Common myeloid progenitor, CD34-positive (primary cell): ENCODE measurements around the gene FYB1.
A peak's percentile ranks its signal among the peaks of the same experiment; 100 is the strongest.
"Not testable (repeated sequence)": the region's sequence is repeated elsewhere in the genome, so short reads cannot be mapped to it uniquely, and the experiment has no call there.

Source experiments
- CTCF ChIA-PET: fragments of 350-600 bp; sonication (Branson Sonifier 250); formaldehyde crosslinking; loops from one replicate; lab custom pipeline; 2021; ENCODE audit warnings: antibody characterized with exemption; lab: Charles Lee
- POLR2A ChIA-PET: fragments of 350-600 bp; sonication (Branson Sonifier 250); formaldehyde crosslinking; loops from one replicate; lab custom pipeline; 2021; ENCODE audit warnings: antibody characterized with exemption; lab: Charles Lee
- DNase-seq, 3 donors: peaks; one replicate each; pipeline versions ENCODE4 v3.0.0 to v3.0.0-alpha.2; 2013
- H3K27ac ChIP-seq, 2 experiments: 1 replicate in 1 of 2; 2 replicates in 1 of 2; pipeline ENCODE4 v1.7.0; 2013; ENCODE audit warnings: inconsistent platforms in 2 of 2, low read length in 2 of 2, mild to moderate bottlenecking in 2 of 2, low read depth in 1 of 2, moderate library complexity in 1 of 2; ENCODE audit not compliant: severe bottlenecking in 2 of 2, insufficient read depth in 1 of 2, poor library complexity in 1 of 2
- H3K27me3 ChIP-seq, 5 experiments: replicated peaks in 2 of 5; 1 replicate in 3 of 5; 2 replicates in 2 of 5; pipeline versions ENCODE4 v1.6.1 to v1.7.0; 2013; ENCODE audit warnings: low read length in 4 of 5, mild to moderate bottlenecking in 2 of 5, moderate library complexity in 2 of 5, inconsistent platforms in 1 of 5; ENCODE audit not compliant: insufficient read depth in 5 of 5, control insufficient read depth in 4 of 5
- H3K36me3 ChIP-seq, 4 experiments: 1 replicate in 2 of 4; 2 replicates in 2 of 4; pipeline versions ENCODE4 v1.6.1 to v1.7.0; 2013; ENCODE audit warnings: low read length in 3 of 4, control low read depth in 1 of 4, mild to moderate bottlenecking in 1 of 4; ENCODE audit not compliant: control insufficient read depth in 4 of 4, insufficient read depth in 4 of 4
- H3K4me1 ChIP-seq, 4 experiments: 1 replicate in 3 of 4; 2 replicates in 1 of 4; pipeline versions ENCODE4 v1.6.1 to v1.7.1; 2013; ENCODE audit warnings: low read length in 3 of 4, mild to moderate bottlenecking in 3 of 4, control low read depth in 1 of 4, inconsistent platforms in 1 of 4, moderate library complexity in 1 of 4; ENCODE audit not compliant: control insufficient read depth in 4 of 4, insufficient read depth in 4 of 4; ENCODE audit errors: control extremely low read depth in 1 of 4
- H3K4me3 ChIP-seq, 7 experiments: 1 replicate in 4 of 7; 2 replicates in 3 of 7; pipeline versions ENCODE4 v1.5.1 to v1.7.0; 2013; ENCODE audit warnings: mild to moderate bottlenecking in 7 of 7, low read length in 6 of 7, moderate library complexity in 6 of 7, inconsistent platforms in 2 of 7, low read depth in 2 of 7, control low read depth in 1 of 7; ENCODE audit not compliant: insufficient read depth in 4 of 7, control insufficient read depth in 1 of 7; ENCODE audit errors: extremely low read depth in 1 of 7
- H3K9me3 ChIP-seq, 5 experiments: 1 replicate in 4 of 5; 2 replicates in 1 of 5; pipeline versions ENCODE4 v1.6.1 to v1.7.1; 2013; ENCODE audit warnings: low read length in 4 of 5, mild to moderate bottlenecking in 2 of 5, inconsistent platforms in 1 of 5, low read depth in 1 of 5, moderate library complexity in 1 of 5; ENCODE audit not compliant: control insufficient read depth in 4 of 5, insufficient read depth in 2 of 5; ENCODE audit errors: control extremely low read depth in 1 of 5
- WGBS: methylation state at CpG from one replicate; pipeline ENCODE4 v1.1.5; 2013; ENCODE audit not compliant: insufficient coverage; 5-methylcytosine and 5-hydroxymethylcytosine counted together

Gene FYB1

GRCh38 chr5:39223565-39224156, 4.3 kb upstream of the FYB1 start:
- peaks cover 7 to 47% (median 17%) of the 10 kb centered on the region in 4 experiments for H3K4me1 ChIP-seq
- no peak overlapping the region for H3K27ac ChIP-seq
- H3K36me3 ChIP-seq = no peaks in the 10 kb centered on the region
- POLR2A ChIA-PET = no interaction called here
- WGBS = 95% methylated on average over 3 of the region's 3 CpGs
- H3K9me3 ChIP-seq = no peaks in the 10 kb centered on the region
- CTCF ChIA-PET = interaction anchor here (0.6 to 1.9 kb wide), 5 partner anchors 8 to 74 kb away, joined by 3 to 10 read pairs (median 3); no protein-coding TSS in a partner anchor
- H3K27me3 ChIP-seq = no peaks in the 10 kb centered on the region
- no peak for DNase-seq
- no peak overlapping the region for H3K4me3 ChIP-seq

- H3K36me3 ChIP-seq, H3K27ac ChIP-seq, DNase-seq, H3K4me3 ChIP-seq, H3K27me3 ChIP-seq, H3K9me3 ChIP-seq, POLR2A ChIA-PET: not testable (repeated sequence)
- CTCF ChIA-PET = interaction anchor here (1.4 to 2.0 kb wide), 3 partner anchors 9 to 323 kb away, joined by 3 to 13 read pairs (median 4); no protein-coding TSS in a partner anchor
- H3K4me1 ChIP-seq = peaks cover 8 to 65% (median 23%) of the 10 kb centered on the region in 4 experiments
- 91% methylated on average over 4 of the region's 5 CpGs for WGBS
These were observed 2.3 kb upstream of the FYB1 start for GRCh38 chr5:39221671-39222070.

GRCh38 chr5:39220280-39221030, 1.1 kb upstream of the FYB1 start:
- POLR2A ChIA-PET = interaction anchor here (0.6 kb wide), 1 partner anchor 353 kb away, joined by 3 read pairs; no protein-coding TSS in a partner anchor
- Histone ChIP-seq H3K27me3 (no peaks in the 10 kb centered on the region), H3K4me3 (no peak overlapping the region), H3K36me3 (no peaks in the 10 kb centered on the region), H3K4me1 (peaks cover 8 to 62% (median 23%) of the 10 kb centered on the region in 4 experiments), H3K27ac (no peak overlapping the region), H3K9me3 (no peaks in the 10 kb centered on the region)
- CTCF ChIA-PET = interaction anchor here (1.4 to 4.8 kb wide), 6 partner anchors 9 to 63 kb away, joined by 4 to 90 read pairs (median 6); no protein-coding TSS in a partner anchor
- DNase-seq = no peak
- WGBS = 96% methylated on average over 3 of the region's 4 CpGs

GRCh38 chr5:39218482-39219402, 621 bp downstream of the FYB1 start:
- H3K9me3 ChIP-seq = no peaks in the 10 kb centered on the region
- 65% methylated on average over 6 of the region's 8 CpGs for WGBS
- ChIA-PET CTCF (interaction anchor here (0.6 to 4.8 kb wide), 32 partner anchors 8 to 206 kb away, joined by 3 to 90 read pairs (median 5); partner anchors contain the start of gene DAB2), POLR2A (no interaction called here)
- H3K4me3 ChIP-seq = peak overlapping the region in 5 of 7 experiments; percentile 8 to 50 (median 36)
- peaks cover 14 to 49% (median 21%) of the 10 kb centered on the region in 4 experiments for H3K4me1 ChIP-seq
- no peak overlapping the region for H3K27ac ChIP-seq
- DNase-seq = peak in 2 of 3 donors; percentile 36 to 48
- H3K27me3 ChIP-seq = no peaks in the 10 kb centered on the region
- H3K36me3 ChIP-seq = no peaks in the 10 kb centered on the region

GRCh38 chr5:39217365-39218281, 1.7 kb downstream of the FYB1 start:
- Histone ChIP-seq H3K4me3 (peak overlapping the region in 1 of 7 experiments; percentile 47), H3K27ac (no peak overlapping the region), H3K9me3 (no peaks in the 10 kb centered on the region), H3K4me1 (peaks cover 14 to 41% (median 20%) of the 10 kb centered on the region in 4 experiments), H3K27me3 (no peaks in the 10 kb centered on the region), H3K36me3 (no peaks in the 10 kb centered on the region)
- DNase-seq = peak; percentile 76 to 92 (median 89)
- POLR2A ChIA-PET = no interaction called here
- 56% methylated on average over 8 of the region's 16 CpGs for WGBS
- CTCF ChIA-PET = interaction anchor here (0.5 to 4.8 kb wide), 38 partner anchors 9 to 331 kb away, joined by 3 to 90 read pairs (median 4); partner anchors contain the start of gene DAB2

GRCh38 chr5:39216631-39217030, 2.7 kb downstream of the FYB1 start:
- POLR2A ChIA-PET = no interaction called here
- no peak for DNase-seq
- H3K36me3 ChIP-seq = no peaks in the 10 kb centered on the region
- peaks cover 14 to 46% (median 23%) of the 10 kb centered on the region in 4 experiments for H3K4me1 ChIP-seq
- H3K27ac ChIP-seq = no peak overlapping the region
- CTCF ChIA-PET = interaction anchor here (0.8 to 4.8 kb wide), 23 partner anchors 8 to 208 kb away, joined by 3 to 90 read pairs (median 7); partner anchors contain the start of gene DAB2
- WGBS = no CpG with 5 or more reads among the region's 2 CpGs
- H3K4me3 ChIP-seq = no peak overlapping the region
- H3K9me3 ChIP-seq = no peaks in the 10 kb centered on the region
- no peaks in the 10 kb centered on the region for H3K27me3 ChIP-seq
